ENCODE measurements around the gene SLC4A7.
A peak's percentile ranks its signal among the peaks of the same experiment; 100 is the strongest.

The SLC4A7 gene

GRCh38 chr3:27483117-27484014, 818 bp downstream of the SLC4A7 start:
- H3K9ac ChIP-seq (ENCODE audit: low read length): peak overlapping the region; percentile 92
- peak overlapping the region; percentile 97 for H3K27ac ChIP-seq (ENCODE audit: low read depth, low read length)
- no peaks in the 10 kb centered on the region for H3K27me3 ChIP-seq (ENCODE audit: control insufficient read depth, insufficient read depth, low read length)

DNA sequence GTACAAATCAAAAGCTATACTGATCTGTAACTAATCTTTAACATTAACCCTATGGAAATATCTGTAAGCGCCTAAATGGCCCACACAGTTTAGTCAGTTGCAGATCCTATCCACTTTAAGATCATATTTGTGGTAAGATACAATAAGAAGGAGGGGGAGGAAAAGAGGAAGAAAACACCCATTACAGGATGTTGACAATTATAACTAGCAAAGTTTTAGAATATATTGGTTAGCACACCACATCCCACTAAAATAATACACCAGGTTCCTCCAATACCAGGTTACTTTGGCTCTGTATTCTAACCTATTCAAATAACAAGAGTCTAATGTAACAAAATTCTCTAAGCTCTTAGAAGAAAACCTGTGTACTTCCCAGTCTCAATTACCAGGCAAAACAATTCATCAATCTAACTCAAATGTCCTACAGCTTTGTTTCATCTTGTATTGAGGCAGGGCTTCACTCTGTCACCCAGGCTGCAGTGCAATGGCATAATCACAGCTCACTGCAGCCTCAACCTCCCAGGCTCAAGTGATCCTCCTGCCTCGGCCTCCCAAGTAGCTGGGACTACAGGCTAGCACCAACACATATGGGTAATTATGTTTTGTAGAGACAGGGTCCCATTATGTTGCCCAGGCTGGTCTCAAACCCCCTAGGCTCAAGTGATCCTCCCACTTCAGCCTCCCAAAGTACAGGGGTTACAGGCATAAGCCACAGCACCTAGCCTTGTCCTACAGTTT, 4.2 kb downstream of the SLC4A7 start:
- H3K36me3 ChIP-seq (ENCODE audit: control insufficient read depth, insufficient read depth, low read length): no peaks in the 10 kb centered on the region
- H3K4me1 ChIP-seq (ENCODE audit: control insufficient read depth, insufficient read depth, low read length): no peaks in the 10 kb centered on the region
- no peaks in the 10 kb centered on the region for H3K27me3 ChIP-seq (ENCODE audit: control insufficient read depth, insufficient read depth, low read length)
- H3K4me3 ChIP-seq (ENCODE audit: low read length): no peak overlapping the region
- no peak overlapping the region for H3K27ac ChIP-seq (ENCODE audit: low read depth, low read length)
- H3K9ac ChIP-seq (ENCODE audit: low read length): no peak overlapping the region

More at GRCh38 chr3:27483117-27484014, 818 bp downstream of the SLC4A7 start:
- H3K4me1 ChIP-seq (ENCODE audit: control insufficient read depth, insufficient read depth, low read length): peaks cover 4% of the 10 kb centered on the region
- peak overlapping the region; percentile 79 for H3K4me3 ChIP-seq (ENCODE audit: low read length)
- H3K36me3 ChIP-seq (ENCODE audit: control insufficient read depth, insufficient read depth, low read length): no peaks in the 10 kb centered on the region

DNA sequence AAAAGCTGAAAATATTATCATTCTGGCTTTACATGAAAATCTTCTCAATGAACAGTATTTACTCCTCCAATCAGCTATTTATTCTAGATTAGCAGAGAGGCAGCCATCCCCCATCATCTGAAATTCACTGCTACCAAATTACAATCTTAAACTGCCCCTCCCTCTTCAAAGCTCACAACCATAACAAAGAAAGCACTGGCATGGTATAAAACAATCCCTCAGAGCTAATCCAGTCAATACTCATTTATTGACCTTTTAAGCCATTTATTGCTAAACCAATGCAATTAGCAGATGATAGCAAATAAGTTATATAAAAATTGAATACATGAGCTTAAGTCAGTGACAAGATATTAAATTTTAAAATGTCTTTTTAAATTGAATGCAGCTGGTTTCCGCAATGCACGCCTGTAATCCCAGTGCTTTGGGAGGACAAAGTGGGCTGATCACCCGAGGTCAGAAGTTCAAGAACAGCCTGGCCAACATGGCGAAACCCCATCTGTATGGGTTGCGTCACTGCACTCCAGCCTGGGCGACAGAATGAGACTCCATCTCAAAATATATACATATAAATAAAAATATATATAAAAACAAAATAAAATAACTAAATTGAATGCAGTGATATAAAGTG, 12.1 kb downstream of the SLC4A7 start:
- Histone ChIP-seq H3K27ac (ENCODE audit: low read depth, low read length) (no peak overlapping the region), H3K9ac (ENCODE audit: low read length) (no peak overlapping the region), H3K4me1 (ENCODE audit: control insufficient read depth, insufficient read depth, low read length) (no peaks in the 10 kb centered on the region), H3K36me3 (ENCODE audit: control insufficient read depth, insufficient read depth, low read length) (no peaks in the 10 kb centered on the region), H3K4me3 (ENCODE audit: low read length) (no peak overlapping the region), H3K27me3 (ENCODE audit: control insufficient read depth, insufficient read depth, low read length) (no peaks in the 10 kb centered on the region)

DNA sequence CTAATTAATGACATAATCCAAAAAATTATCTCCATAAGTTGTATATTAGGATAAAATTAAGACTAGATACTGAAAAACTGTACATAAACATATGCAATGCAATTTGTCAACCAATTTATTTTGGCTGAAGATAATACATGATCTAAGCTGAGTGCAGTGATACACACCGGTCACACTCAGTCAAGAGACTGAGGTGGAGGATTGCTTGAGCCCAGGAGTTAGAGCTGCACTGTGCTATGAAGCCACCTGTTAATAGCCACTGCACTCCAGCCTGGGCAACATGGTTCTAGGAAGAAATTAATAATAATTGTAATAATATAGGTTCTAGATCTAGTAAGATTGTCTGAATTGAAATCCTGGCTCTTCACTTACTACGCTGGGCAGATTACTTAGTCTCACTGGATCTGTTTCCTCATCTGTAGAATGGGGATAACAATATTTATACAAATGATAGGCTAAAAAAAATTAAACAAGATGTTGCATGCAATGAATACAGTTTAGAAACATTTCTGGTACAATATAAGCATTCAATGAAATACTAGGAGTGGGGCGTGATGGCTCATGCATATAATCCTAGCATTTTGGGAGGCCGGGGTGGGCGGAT, 15.8 kb downstream of the SLC4A7 start:
- H3K27ac ChIP-seq (ENCODE audit: low read depth, low read length): no peak overlapping the region
- no peaks in the 10 kb centered on the region for H3K4me1 ChIP-seq (ENCODE audit: control insufficient read depth, insufficient read depth, low read length)
- H3K27me3 ChIP-seq (ENCODE audit: control insufficient read depth, insufficient read depth, low read length): no peaks in the 10 kb centered on the region
- H3K4me3 ChIP-seq (ENCODE audit: low read length): no peak overlapping the region
- H3K36me3 ChIP-seq (ENCODE audit: control insufficient read depth, insufficient read depth, low read length): no peaks in the 10 kb centered on the region
- H3K9ac ChIP-seq (ENCODE audit: low read length): no peak overlapping the region

GRCh38 chr3:27467545-27467944, 16.6 kb downstream of the SLC4A7 start:
- no peak overlapping the region for H3K9ac ChIP-seq (ENCODE audit: low read length)

GRCh38 chr3:27464646-27465045, 19.5 kb downstream of the SLC4A7 start:
- Histone ChIP-seq H3K4me3 (ENCODE audit: low read length) (no peak overlapping the region), H3K9ac (ENCODE audit: low read length) (no peak overlapping the region), H3K27ac (ENCODE audit: low read depth, low read length) (no peak overlapping the region), H3K4me1 (ENCODE audit: control insufficient read depth, insufficient read depth, low read length) (no peaks in the 10 kb centered on the region), H3K27me3 (ENCODE audit: control insufficient read depth, insufficient read depth, low read length) (no peaks in the 10 kb centered on the region), H3K36me3 (ENCODE audit: control insufficient read depth, insufficient read depth, low read length) (no peaks in the 10 kb centered on the region)

More at GRCh38 chr3:27467545-27467944, 16.6 kb downstream of the SLC4A7 start:
- Histone ChIP-seq H3K27ac (ENCODE audit: low read depth, low read length) (no peak overlapping the region), H3K4me3 (ENCODE audit: low read length) (no peak overlapping the region), H3K36me3 (ENCODE audit: control insufficient read depth, insufficient read depth, low read length) (no peaks in the 10 kb centered on the region), H3K4me1 (ENCODE audit: control insufficient read depth, insufficient read depth, low read length) (no peaks in the 10 kb centered on the region), H3K27me3 (ENCODE audit: control insufficient read depth, insufficient read depth, low read length) (no peaks in the 10 kb centered on the region)

DNA sequence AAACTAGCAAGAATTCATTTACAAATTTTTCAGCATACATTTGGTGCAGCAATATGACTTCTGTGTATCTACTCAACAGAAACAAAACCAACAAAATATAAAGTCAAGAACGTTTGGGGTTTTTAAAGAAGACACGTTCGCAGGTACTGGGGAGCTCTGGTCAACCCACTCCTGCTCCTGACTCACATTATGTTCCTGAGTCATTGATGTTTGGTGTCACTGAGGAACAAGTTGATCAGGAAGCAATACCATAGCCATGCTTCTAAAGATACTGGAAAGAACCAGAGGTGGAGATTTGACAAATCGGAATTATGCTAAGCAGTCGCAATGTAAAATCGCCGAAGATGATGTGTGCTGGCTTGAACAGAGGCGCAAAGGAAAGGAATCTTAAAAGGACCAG, 22.0 kb downstream of the SLC4A7 start:
- Histone ChIP-seq H3K27ac (ENCODE audit: low read depth, low read length) (no peak overlapping the region), H3K36me3 (ENCODE audit: control insufficient read depth, insufficient read depth, low read length) (no peaks in the 10 kb centered on the region), H3K27me3 (ENCODE audit: control insufficient read depth, insufficient read depth, low read length) (no peaks in the 10 kb centered on the region), H3K4me1 (ENCODE audit: control insufficient read depth, insufficient read depth, low read length) (no peaks in the 10 kb centered on the region), H3K4me3 (ENCODE audit: low read length) (no peak overlapping the region), H3K9ac (ENCODE audit: low read length) (no peak overlapping the region)

DNA sequence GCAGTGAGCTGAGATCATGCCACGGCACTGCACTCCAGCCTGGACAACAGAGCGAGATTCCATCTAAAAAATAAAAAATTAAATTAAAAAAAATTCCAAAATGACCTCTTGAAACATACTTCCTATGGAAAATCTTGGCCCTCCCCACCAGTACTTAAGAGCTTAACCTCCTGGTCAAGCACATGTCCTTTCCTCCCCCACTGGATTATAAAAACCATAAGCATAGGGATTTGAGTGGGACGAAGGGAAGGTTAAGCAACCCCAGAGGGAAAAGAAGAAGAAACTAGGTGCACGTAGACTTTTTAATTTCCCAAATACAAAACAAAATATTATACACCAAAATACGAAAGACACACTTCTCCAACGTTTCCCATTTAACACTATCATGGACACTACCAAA, 25.3 kb downstream of the SLC4A7 start:
- H3K4me3 ChIP-seq (ENCODE audit: low read length): no peak overlapping the region
- H3K27me3 ChIP-seq (ENCODE audit: control insufficient read depth, insufficient read depth, low read length): no peaks in the 10 kb centered on the region
- no peak overlapping the region for H3K9ac ChIP-seq (ENCODE audit: low read length)
- H3K4me1 ChIP-seq (ENCODE audit: control insufficient read depth, insufficient read depth, low read length): peaks cover 4% of the 10 kb centered on the region
- no peaks in the 10 kb centered on the region for H3K36me3 ChIP-seq (ENCODE audit: control insufficient read depth, insufficient read depth, low read length)
- H3K27ac ChIP-seq (ENCODE audit: low read depth, low read length): no peak overlapping the region

DNA sequence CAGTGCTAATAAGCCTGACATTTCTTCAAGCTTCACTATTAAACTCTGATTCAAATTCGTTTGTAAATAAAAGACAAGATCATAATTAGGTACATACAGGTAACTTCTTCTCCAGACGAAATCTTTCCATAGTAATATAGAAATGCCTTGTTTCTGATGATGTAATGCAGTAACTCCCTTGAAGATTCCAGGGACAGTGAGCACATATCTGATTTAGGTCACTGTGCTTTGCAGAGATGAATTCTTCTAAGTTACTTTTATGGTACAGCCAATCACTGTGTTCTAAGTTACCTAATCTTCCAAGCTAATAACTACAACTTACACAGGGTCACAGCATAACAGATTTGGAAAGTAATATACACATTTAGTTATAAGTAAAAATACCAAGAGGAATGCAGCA, 27.6 kb downstream of the SLC4A7 start:
- Histone ChIP-seq H3K27ac (ENCODE audit: low read depth, low read length) (no peak overlapping the region), H3K4me3 (ENCODE audit: low read length) (no peak overlapping the region), H3K36me3 (ENCODE audit: control insufficient read depth, insufficient read depth, low read length) (no peaks in the 10 kb centered on the region), H3K27me3 (ENCODE audit: control insufficient read depth, insufficient read depth, low read length) (no peaks in the 10 kb centered on the region), H3K4me1 (ENCODE audit: control insufficient read depth, insufficient read depth, low read length) (peaks cover 9% of the 10 kb centered on the region), H3K9ac (ENCODE audit: low read length) (no peak overlapping the region)

DNA sequence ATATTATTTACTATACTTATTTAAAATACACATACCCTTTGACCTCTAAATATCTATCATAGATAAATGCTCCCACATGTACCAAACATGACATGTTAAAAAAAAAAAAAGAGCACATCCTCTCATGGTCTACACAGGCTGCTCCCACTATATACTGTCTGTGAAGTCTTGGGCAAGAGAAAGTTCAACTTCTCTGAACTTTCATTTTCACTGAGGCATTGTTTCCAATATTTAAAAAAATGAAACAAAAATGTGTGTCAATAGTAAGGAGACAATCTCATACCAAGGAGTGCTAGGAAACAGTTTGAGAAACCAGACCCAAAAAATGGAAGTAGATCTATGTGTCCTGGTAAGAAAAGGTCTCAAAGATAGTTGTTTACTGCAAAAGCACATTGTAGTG, 29.3 kb downstream of the SLC4A7 start:
- H3K4me3 ChIP-seq (ENCODE audit: low read length): no peak overlapping the region

GRCh38 chr3:27454461-27454860, 29.7 kb downstream of the SLC4A7 start:
- Histone ChIP-seq H3K4me3 (ENCODE audit: low read length) (no peak overlapping the region), H3K9ac (ENCODE audit: low read length) (no peak overlapping the region), H3K27ac (ENCODE audit: low read depth, low read length) (no peak overlapping the region), H3K36me3 (ENCODE audit: control insufficient read depth, insufficient read depth, low read length) (no peaks in the 10 kb centered on the region), H3K27me3 (ENCODE audit: control insufficient read depth, insufficient read depth, low read length) (no peaks in the 10 kb centered on the region), H3K4me1 (ENCODE audit: control insufficient read depth, insufficient read depth, low read length) (peaks cover 9% of the 10 kb centered on the region)

More for the DNA sequence above, 29.3 kb downstream of the SLC4A7 start:
- no peaks in the 10 kb centered on the region for H3K27me3 ChIP-seq (ENCODE audit: control insufficient read depth, insufficient read depth, low read length)
- H3K9ac ChIP-seq (ENCODE audit: low read length): no peak overlapping the region
- H3K4me1 ChIP-seq (ENCODE audit: control insufficient read depth, insufficient read depth, low read length): peaks cover 9% of the 10 kb centered on the region
- no peaks in the 10 kb centered on the region for H3K36me3 ChIP-seq (ENCODE audit: control insufficient read depth, insufficient read depth, low read length)
- H3K27ac ChIP-seq (ENCODE audit: low read depth, low read length): no peak overlapping the region
